Small intestine (tissue), 7 donors: ENCODE data around the gene LRRC4. TPM values are rescaled to one million over a fixed set of nuclear protein-coding genes. Genes with fewer than 3 reads are reported as not detected.

Experiments used
- DNase-seq, 2 donors: peaks; one replicate each; pipeline versions ENCODE4 v3.0.0 to v3.0.0-alpha.2; 2013
- FAIRE-seq: peaks from 2 replicates; lab custom pipeline; 2012; peaks lifted over from hg19 to GRCh38; lab: Jason Lieb, UNC
- H3K27ac ChIP-seq, 3 donors: one replicate each; pipeline ENCODE4 v1.5.1; 2013; ENCODE audit warnings: low read length in 2 of 3, mild to moderate bottlenecking in 2 of 3, control low read depth in 1 of 3, inconsistent platforms in 1 of 3, low read depth in 1 of 3, moderate library complexity in 1 of 3
- H3K27me3 ChIP-seq, 3 donors: one replicate each; pipeline ENCODE4 v1.6.1; 2013; ENCODE audit warnings: low read length in 3 of 3, inconsistent platforms in 1 of 3; ENCODE audit not compliant: control insufficient read depth in 3 of 3, insufficient read depth in 3 of 3
- H3K36me3 ChIP-seq, 3 donors: one replicate each; pipeline ENCODE4 v1.6.1; 2013; ENCODE audit warnings: low read length in 3 of 3, inconsistent platforms in 1 of 3, low read depth in 1 of 3, mild to moderate bottlenecking in 1 of 3, moderate library complexity in 1 of 3; ENCODE audit not compliant: control insufficient read depth in 3 of 3, insufficient read depth in 2 of 3
- H3K4me1 ChIP-seq, 3 donors: one replicate each; pipeline ENCODE4 v1.6.1; 2013; ENCODE audit warnings: low read length in 2 of 3, inconsistent platforms in 1 of 3, low read depth in 1 of 3, mild to moderate bottlenecking in 1 of 3, moderate library complexity in 1 of 3; ENCODE audit not compliant: control insufficient read depth in 3 of 3, insufficient read depth in 2 of 3
- H3K4me3 ChIP-seq, 3 donors: one replicate each; pipeline ENCODE4 v1.5.1; 2013; ENCODE audit warnings: low read length in 3 of 3, control low read depth in 1 of 3, inconsistent platforms in 1 of 3, low read depth in 1 of 3, mild to moderate bottlenecking in 1 of 3, moderate library complexity in 1 of 3
- H3K9me3 ChIP-seq, 2 donors: one replicate each; pipeline ENCODE4 v1.6.1; 2013; ENCODE audit warnings: low read depth in 1 of 2, low read length in 1 of 2; ENCODE audit not compliant: control insufficient read depth in 2 of 2, insufficient read depth in 1 of 2
- WGBS, 3 donors: extraction: QIAGEN DNeasy Blood & Tissue Kit; methylation state at CpG; one replicate each; pipeline ENCODE4 v1.1.7; 2013; 5-methylcytosine and 5-hydroxymethylcytosine counted together
- polyA plus RNA-seq, 4 donors: library from polyadenylated mRNA; stranded (reverse) in 3 of 4; unstranded in 1 of 4; fragments of 200-250 nt in 3 of 4; fragments of 120-200 nt in 1 of 4; gene quantifications; one replicate each; pipeline versions ENCODE4 v1.2.1 to v1.2.3, GENCODE V29; 2013
- donor health status: healthy with polysubstance abuse.
- donor health status: control.
- donor health status: control.
- donor health status: Bipolar disorder and iron deficiency.
- donor health status: healthy.

LRRC4 gene
- polyA plus RNA-seq, 4 donors = 0.27 to 1.6 (median 0.79) TPM

DNA sequence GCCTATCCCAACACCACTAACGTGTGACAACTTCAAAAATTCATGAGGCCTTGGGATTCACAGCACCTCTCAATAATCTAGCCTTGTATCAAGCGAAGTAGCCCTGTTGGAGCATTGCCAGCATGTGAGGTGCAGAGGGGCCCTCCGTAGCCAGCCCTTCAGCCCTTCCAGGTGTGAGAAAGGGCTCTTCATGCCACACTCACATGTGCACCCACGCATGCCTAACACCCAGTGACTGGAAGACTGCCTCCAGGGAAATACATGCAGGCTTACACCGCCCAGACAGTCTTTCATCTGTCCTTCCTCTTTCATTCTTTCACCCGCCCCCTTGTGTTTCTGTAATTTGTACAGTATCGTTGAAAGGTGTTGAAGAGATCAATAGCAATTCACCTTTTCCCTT, 26.1 kb downstream of the LRRC4 start:
- H3K9me3 ChIP-seq = no peaks in the 10 kb centered on the region
- DNase-seq = no peak
- no peaks in the 10 kb centered on the region for H3K27me3 ChIP-seq
- peaks cover 0 to 14% (median 2%) of the 10 kb centered on the region in 3 donors for H3K36me3 ChIP-seq
- WGBS, 3 donors = 64 to 84% (median 82%) methylated on average over 7 of the region's 7 CpGs
- no peak overlapping the region for H3K4me3 ChIP-seq
- H3K27ac ChIP-seq = peak overlapping the region in 1 of 3 donors; percentile 51
- H3K4me1 ChIP-seq = peaks cover 0 to 37% (median 17%) of the 10 kb centered on the region in 3 donors
- FAIRE-seq = no peak

- 82 to 85% (median 84%) methylated on average over 6 of the region's 6 CpGs for WGBS, 3 donors
- Histone ChIP-seq H3K4me1 (peaks cover 1 to 35% (median 17%) of the 10 kb centered on the region in 3 donors), H3K4me3 (no peak overlapping the region), H3K27me3 (no peaks in the 10 kb centered on the region), H3K9me3 (no peaks in the 10 kb centered on the region), H3K36me3 (peaks cover 0 to 14% (median 2%) of the 10 kb centered on the region in 3 donors), H3K27ac (no peak overlapping the region)
- DNase-seq = no peak
- FAIRE-seq = no peak
These were observed 26.6 kb downstream of the LRRC4 start for GRCh38 chr7:128004623-128005022.

- Histone ChIP-seq H3K4me1 (peaks cover 2 to 39% (median 17%) of the 10 kb centered on the region in 3 donors), H3K27ac (no peak overlapping the region), H3K27me3 (no peaks in the 10 kb centered on the region), H3K4me3 (no peak overlapping the region), H3K36me3 (peaks cover 0 to 11% (median 2%) of the 10 kb centered on the region in 3 donors), H3K9me3 (no peaks in the 10 kb centered on the region)
- DNase-seq = no peak
- 64 to 84% (median 69%) methylated on average over 2 of the region's 2 CpGs for WGBS, 3 donors
- no peak for FAIRE-seq
These were observed 27.4 kb downstream of the LRRC4 start for GRCh38 chr7:128003787-128004186.

DNA sequence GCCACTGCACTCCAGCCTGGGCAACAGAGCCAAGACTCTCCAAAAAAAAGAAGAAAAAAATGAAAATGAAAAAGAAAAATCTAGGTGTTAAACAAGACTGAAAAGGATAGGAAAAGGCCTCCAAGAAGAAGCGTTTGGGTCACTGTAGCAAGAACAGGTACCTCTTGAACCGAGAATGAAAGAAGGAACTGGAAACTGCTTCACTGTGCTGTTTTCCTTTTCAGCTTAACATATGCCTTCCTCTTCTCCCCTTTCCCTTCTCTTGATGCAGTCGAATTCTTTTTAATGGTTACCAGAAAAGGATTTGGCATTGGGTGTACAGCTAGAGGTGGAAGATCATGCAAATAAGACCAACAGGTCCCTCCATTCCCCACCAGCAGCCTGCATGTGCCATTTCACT, 28.1 kb downstream of the LRRC4 start:
- peaks cover 2 to 39% (median 17%) of the 10 kb centered on the region in 3 donors for H3K4me1 ChIP-seq
- 82 to 96% (median 89%) methylated on average over 3 of the region's 3 CpGs for WGBS, 3 donors
- H3K4me3 ChIP-seq = no peak overlapping the region
- no peak for DNase-seq
- no peak for FAIRE-seq
- no peaks in the 10 kb centered on the region for H3K9me3 ChIP-seq
- H3K27ac ChIP-seq = no peak overlapping the region
- H3K36me3 ChIP-seq = peaks cover 0 to 9% (median 2%) of the 10 kb centered on the region in 3 donors
- no peaks in the 10 kb centered on the region for H3K27me3 ChIP-seq

GRCh38 chr7:128000854-128001265, 30.4 kb downstream of the LRRC4 start:
- DNase-seq (peak; percentile 50 to 75), FAIRE-seq (no peak)
- Histone ChIP-seq H3K4me3 (no peak overlapping the region), H3K27ac (peak overlapping the region in 1 of 3 donors; percentile 12), H3K36me3 (peaks cover 0 to 4% (median 3%) of the 10 kb centered on the region in 3 donors), H3K27me3 (no peaks in the 10 kb centered on the region), H3K9me3 (no peaks in the 10 kb centered on the region), H3K4me1 (peaks cover 2 to 29% (median 13%) of the 10 kb centered on the region in 3 donors)
- 25 to 49% (median 33%) methylated on average over 6 of the region's 6 CpGs for WGBS, 3 donors

DNA sequence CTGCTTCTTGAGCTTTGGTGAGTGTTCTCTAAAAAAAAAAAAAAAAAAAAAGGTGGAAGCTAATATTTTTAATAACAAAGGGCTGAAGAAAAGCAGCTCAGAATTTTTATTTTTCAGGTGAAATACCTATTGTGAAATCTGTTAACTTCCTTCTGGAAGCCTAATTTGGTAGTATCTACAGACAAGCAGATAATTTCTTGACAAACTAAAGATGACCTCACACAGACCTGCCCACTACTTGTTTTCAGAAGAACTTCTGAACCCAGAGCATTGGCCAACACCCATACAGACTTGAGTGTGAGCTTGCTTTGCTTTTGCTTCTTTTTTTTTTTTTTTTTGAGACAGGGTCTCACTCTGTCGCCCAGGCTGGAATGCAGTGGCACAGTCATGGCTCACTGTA, 31.2 kb downstream of the LRRC4 start:
- Histone ChIP-seq H3K4me3 (no peak overlapping the region), H3K9me3 (no peaks in the 10 kb centered on the region), H3K27me3 (no peaks in the 10 kb centered on the region), H3K27ac (no peak overlapping the region), H3K36me3 (peaks cover 0 to 5% (median 4%) of the 10 kb centered on the region in 3 donors), H3K4me1 (peaks cover 2 to 21% (median 8%) of the 10 kb centered on the region in 3 donors)
- 100% methylated on average over 1 of the region's 1 CpG; no CpG with 5 or more reads in 1 of the 3 donors for WGBS, 3 donors
- FAIRE-seq (no peak), DNase-seq (peak; percentile 34 to 37)

DNA sequence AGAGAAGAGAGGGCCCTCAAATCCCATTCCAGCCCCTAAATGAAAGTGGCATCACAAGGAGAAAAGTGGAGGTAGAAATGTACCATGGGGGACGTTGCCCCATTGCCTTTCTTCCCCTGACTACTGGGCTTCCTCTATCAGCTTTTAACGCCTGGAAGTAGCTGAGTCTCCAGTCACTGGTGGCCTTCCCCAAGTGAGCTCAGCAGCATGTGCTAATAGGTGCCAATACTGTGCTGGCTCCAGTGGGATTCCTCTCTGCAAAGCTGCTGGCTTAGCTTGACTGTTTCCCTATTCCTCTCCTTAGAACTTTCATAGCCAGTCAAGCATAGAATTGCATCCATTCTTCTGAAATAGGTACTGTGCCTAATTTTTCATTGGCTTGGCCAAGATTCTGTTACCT, 32.6 kb downstream of the LRRC4 start:
- FAIRE-seq (no peak), DNase-seq (no peak)
- H3K36me3 ChIP-seq = peaks cover 0 to 10% (median 5%) of the 10 kb centered on the region in 3 donors
- no peaks in the 10 kb centered on the region for H3K9me3 ChIP-seq
- WGBS, 3 donors = 83 to 94% (median 87%) methylated on average over 2 of the region's 2 CpGs
- H3K4me1 ChIP-seq = peaks cover 0 to 10% (median 2%) of the 10 kb centered on the region in 3 donors
- H3K27ac ChIP-seq = no peak overlapping the region
- no peaks in the 10 kb centered on the region for H3K27me3 ChIP-seq
- no peak overlapping the region for H3K4me3 ChIP-seq

- no peaks in the 10 kb centered on the region for H3K27me3 ChIP-seq
- H3K36me3 ChIP-seq = peaks cover 0 to 14% (median 3%) of the 10 kb centered on the region in 3 donors
- DNase-seq (no peak), FAIRE-seq (no peak)
- no peaks in the 10 kb centered on the region for H3K9me3 ChIP-seq
- H3K27ac ChIP-seq = no peak overlapping the region
- H3K4me3 ChIP-seq = no peak overlapping the region
- WGBS, 3 donors = 65 to 80% (median 75%) methylated on average over 4 of the region's 4 CpGs
- peaks cover 0 to 10% (median 2%) of the 10 kb centered on the region in 3 donors for H3K4me1 ChIP-seq
These were observed 33.9 kb downstream of the LRRC4 start for GRCh38 chr7:127997226-127997922.
